Sigmoid colon (tissue), 4 donors: ENCODE data around the gene SEC14L1.

Experiments used
- EP300 ChIP-seq, 4 donors: sonication (generic); formaldehyde crosslinking; IDR thresholded peaks; one replicate each; pipeline ENCODE4 v1.6.1; 2017; ENCODE audit warnings: antibody characterized with exemption in 4 of 4
- POLR2A ChIP-seq, 2 donors: fragments of 450-650 bp; IDR thresholded peaks; one replicate each; pipeline ENCODE4 v1.6.1; 2016; ENCODE audit warnings: antibody characterized with exemption in 2 of 2, mild to moderate bottlenecking in 2 of 2, moderate library complexity in 2 of 2
- POLR2AphosphoS5 ChIP-seq, 4 donors: sonication (generic); formaldehyde crosslinking; IDR thresholded peaks; one replicate each; pipeline ENCODE4 v1.6.1; 2017; ENCODE audit warnings: antibody characterized with exemption in 4 of 4
- TF ChIP-seq, protein P1 (sequence below), 4 experiments: fragments of 450-650 bp in 3 of 4; fragments of 200-600 bp in 1 of 4; IDR thresholded peaks; one replicate each; pipeline ENCODE4 v1.5.1; 2016 to 2019; ENCODE audit warnings: antibody characterized with exemption in 4 of 4, mild to moderate bottlenecking in 3 of 4, moderate library complexity in 2 of 4

DNA sequence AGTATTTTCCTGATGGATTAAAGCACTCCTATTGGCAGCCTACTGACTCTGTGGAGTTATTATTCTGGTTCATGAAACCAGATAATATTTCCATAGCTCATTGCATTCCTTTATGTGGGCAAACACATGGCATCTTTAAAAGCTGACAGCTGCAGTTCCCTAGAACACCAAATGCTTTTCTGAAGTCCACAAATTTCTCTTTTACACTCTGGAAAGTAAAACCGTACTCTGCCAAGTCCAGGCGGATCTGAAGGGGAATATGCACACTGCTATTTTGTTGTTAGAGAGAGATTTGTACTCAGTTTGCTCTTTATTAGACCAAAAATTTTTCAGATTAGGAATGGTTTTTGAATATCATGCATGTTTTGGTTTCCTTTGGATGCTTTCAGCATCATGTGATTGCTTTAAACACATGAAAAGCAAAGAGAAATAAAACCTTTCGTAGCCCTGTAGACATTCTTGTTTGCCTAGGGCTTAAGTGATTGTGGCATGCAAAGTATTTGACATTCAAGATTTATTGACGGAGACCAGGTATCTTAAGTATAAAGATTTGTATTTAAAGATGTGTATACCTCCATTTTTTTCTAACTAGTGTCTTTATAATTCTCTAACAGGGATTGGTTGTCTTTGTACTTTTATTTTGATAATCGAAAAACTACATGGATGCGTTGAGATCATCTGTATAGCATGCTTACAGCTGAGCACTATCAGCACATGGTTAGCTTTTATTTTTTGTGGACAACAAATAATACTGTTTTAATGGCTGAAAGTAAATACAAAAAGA is 19.5 kb downstream of the SEC14L1 start:
- TF ChIP-seq EP300 (IDR thresholded peaks at IDR 0.05), result no peak
- TF ChIP-seq, protein P1, sequence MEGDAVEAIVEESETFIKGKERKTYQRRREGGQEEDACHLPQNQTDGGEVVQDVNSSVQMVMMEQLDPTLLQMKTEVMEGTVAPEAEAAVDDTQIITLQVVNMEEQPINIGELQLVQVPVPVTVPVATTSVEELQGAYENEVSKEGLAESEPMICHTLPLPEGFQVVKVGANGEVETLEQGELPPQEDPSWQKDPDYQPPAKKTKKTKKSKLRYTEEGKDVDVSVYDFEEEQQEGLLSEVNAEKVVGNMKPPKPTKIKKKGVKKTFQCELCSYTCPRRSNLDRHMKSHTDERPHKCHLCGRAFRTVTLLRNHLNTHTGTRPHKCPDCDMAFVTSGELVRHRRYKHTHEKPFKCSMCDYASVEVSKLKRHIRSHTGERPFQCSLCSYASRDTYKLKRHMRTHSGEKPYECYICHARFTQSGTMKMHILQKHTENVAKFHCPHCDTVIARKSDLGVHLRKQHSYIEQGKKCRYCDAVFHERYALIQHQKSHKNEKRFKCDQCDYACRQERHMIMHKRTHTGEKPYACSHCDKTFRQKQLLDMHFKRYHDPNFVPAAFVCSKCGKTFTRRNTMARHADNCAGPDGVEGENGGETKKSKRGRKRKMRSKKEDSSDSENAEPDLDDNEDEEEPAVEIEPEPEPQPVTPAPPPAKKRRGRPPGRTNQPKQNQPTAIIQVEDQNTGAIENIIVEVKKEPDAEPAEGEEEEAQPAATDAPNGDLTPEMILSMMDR (IDR thresholded peaks at IDR 0.05), result no peak
- TF ChIP-seq POLR2AphosphoS5 (IDR thresholded peaks at IDR 0.05), result no peak
- no peak for TF ChIP-seq POLR2A (IDR thresholded peaks at IDR 0.05)
